Panc1 (cell line): Measurements from ENCODE around the gene ATF6B.

Source experiments
- POLR2AphosphoS5 ChIP-seq: IDR thresholded peaks from 2 replicates; pipeline ENCODE4 v1.6.1; 2012; ENCODE audit warnings: mild to moderate bottlenecking, low read depth, low read length, moderate library complexity
- SIN3A ChIP-seq: IDR thresholded peaks from 2 replicates; pipeline ENCODE4 v1.6.1; 2012; ENCODE audit warnings: low read depth, mild to moderate bottlenecking, low read length, moderate library complexity, borderline replicate concordance; ENCODE audit not compliant: insufficient read depth
- TCF7L2 ChIP-seq: IDR thresholded peaks from 2 replicates; pipeline ENCODE4 v1.6.1; 2011; ENCODE audit warnings: mild to moderate bottlenecking, low read depth, low read length, inconsistent platforms
- TF ChIP-seq, protein P1 (sequence below): fragments of 450-650 bp; IDR thresholded peaks from 2 replicates; pipeline ENCODE4 v1.5.1; 2017; ENCODE audit warnings: mild to moderate bottlenecking
- TF ChIP-seq, protein P2 (sequence below), 2 experiments: IDR thresholded peaks; 2 replicates each; pipeline ENCODE4 v1.6.1; 2011 to 2012; ENCODE audit warnings: low read depth in 2 of 2, control low read depth in 1 of 2, low read length in 1 of 2, mild to moderate bottlenecking in 1 of 2, moderate library complexity in 1 of 2; ENCODE audit not compliant: insufficient read depth in 1 of 2

DNA sequence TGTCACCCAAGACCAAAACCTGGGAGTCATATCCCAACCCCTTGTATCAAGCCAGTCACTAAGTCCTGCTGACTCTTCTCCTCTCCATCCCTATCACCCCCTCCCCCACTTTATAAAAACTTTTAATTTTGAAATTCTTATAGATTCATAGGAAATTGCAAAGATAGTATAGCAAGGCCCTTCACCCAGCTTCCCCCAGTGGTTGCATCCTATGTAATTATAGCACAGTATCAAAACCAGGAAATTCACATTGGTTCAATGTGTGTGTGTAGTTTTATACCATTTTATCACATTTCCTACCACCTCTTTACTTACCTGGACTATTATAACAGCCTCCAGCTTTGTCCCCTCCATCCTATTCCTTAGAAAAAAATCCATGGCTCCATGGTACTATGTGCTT is 30.0 kb upstream of the ATF6B start:
- TF ChIP-seq, protein P1, sequence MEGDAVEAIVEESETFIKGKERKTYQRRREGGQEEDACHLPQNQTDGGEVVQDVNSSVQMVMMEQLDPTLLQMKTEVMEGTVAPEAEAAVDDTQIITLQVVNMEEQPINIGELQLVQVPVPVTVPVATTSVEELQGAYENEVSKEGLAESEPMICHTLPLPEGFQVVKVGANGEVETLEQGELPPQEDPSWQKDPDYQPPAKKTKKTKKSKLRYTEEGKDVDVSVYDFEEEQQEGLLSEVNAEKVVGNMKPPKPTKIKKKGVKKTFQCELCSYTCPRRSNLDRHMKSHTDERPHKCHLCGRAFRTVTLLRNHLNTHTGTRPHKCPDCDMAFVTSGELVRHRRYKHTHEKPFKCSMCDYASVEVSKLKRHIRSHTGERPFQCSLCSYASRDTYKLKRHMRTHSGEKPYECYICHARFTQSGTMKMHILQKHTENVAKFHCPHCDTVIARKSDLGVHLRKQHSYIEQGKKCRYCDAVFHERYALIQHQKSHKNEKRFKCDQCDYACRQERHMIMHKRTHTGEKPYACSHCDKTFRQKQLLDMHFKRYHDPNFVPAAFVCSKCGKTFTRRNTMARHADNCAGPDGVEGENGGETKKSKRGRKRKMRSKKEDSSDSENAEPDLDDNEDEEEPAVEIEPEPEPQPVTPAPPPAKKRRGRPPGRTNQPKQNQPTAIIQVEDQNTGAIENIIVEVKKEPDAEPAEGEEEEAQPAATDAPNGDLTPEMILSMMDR = no peak
- TF ChIP-seq POLR2AphosphoS5 = no peak
- no peak for TF ChIP-seq SIN3A
- TF ChIP-seq, protein P2, sequence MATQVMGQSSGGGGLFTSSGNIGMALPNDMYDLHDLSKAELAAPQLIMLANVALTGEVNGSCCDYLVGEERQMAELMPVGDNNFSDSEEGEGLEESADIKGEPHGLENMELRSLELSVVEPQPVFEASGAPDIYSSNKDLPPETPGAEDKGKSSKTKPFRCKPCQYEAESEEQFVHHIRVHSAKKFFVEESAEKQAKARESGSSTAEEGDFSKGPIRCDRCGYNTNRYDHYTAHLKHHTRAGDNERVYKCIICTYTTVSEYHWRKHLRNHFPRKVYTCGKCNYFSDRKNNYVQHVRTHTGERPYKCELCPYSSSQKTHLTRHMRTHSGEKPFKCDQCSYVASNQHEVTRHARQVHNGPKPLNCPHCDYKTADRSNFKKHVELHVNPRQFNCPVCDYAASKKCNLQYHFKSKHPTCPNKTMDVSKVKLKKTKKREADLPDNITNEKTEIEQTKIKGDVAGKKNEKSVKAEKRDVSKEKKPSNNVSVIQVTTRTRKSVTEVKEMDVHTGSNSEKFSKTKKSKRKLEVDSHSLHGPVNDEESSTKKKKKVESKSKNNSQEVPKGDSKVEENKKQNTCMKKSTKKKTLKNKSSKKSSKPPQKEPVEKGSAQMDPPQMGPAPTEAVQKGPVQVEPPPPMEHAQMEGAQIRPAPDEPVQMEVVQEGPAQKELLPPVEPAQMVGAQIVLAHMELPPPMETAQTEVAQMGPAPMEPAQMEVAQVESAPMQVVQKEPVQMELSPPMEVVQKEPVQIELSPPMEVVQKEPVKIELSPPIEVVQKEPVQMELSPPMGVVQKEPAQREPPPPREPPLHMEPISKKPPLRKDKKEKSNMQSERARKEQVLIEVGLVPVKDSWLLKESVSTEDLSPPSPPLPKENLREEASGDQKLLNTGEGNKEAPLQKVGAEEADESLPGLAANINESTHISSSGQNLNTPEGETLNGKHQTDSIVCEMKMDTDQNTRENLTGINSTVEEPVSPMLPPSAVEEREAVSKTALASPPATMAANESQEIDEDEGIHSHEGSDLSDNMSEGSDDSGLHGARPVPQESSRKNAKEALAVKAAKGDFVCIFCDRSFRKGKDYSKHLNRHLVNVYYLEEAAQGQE (IDR thresholded peaks at IDR 0.05; ENCODE audit: insufficient read depth in 1 of 2, low read depth in 2 of 2, low read length in 1 of 2) = no peak
- TF ChIP-seq TCF7L2 = no peak
